Measurements from ENCODE around the gene TTC28. TPM values are rescaled to one million over a fixed set of nuclear protein-coding genes. Genes with fewer than 3 reads are reported as not detected.

TTC28 gene
- polyA plus RNA-seq, 1 donor from 2014 or later: 14.8 TPM

DNA sequence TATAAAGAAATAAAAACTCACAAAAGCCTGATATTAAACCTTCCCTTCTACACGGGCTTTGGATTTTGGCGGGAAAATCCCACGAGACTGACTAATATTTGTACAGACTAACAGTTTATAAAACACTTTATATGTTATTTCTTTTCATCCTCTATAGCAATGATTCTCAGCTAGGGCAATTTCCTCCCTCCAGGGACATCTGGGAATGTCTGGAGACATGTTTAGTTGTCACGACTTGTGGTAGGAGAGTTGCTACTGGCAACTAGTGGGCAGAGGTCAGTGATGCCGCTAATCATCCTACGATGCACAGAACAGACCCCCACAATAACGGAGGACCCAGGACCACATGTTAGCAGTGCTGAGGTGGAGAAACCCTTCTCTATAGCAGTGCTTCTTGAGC is 455.8 kb downstream of the TTC28 start:
- H3K9me3 ChIP-seq (ENCODE audit: low read length): no peaks in the 10 kb centered on the region
- no peaks in the 10 kb centered on the region for H3K27me3 ChIP-seq (ENCODE audit: insufficient read depth, low read depth, low read length)
- no peak overlapping the region for H3K4me2 ChIP-seq (ENCODE audit: low read length)
- no peaks in the 10 kb centered on the region for H4K20me1 ChIP-seq (ENCODE audit: insufficient read depth)
- H3K27ac ChIP-seq (ENCODE audit: low read length): no peak overlapping the region
- no peak overlapping the region for H3K4me3 ChIP-seq (ENCODE audit: low read length)
- TF ChIP-seq MXI1 (conservative IDR thresholded peaks at IDR 0.05; ENCODE audit: poor library complexity, severe bottlenecking) (no peak), EZH2 (IDR thresholded peaks at IDR 0.05; ENCODE audit: borderline replicate concordance, insufficient read depth, low read length, poor library complexity, severe bottlenecking) (no peak), SMC3 (conservative IDR thresholded peaks at IDR 0.05; ENCODE audit: poor library complexity) (no peak), TAF1 (IDR thresholded peaks at IDR 0.05; ENCODE audit: low read depth) (no peak), EP300 (conservative IDR thresholded peaks at IDR 0.05; ENCODE audit: poor library complexity, severe bottlenecking) (no peak), RAD21 (conservative IDR thresholded peaks at IDR 0.05) (no peak), POLR2AphosphoS5 (IDR thresholded peaks at IDR 0.05) (no peak)
- TF ChIP-seq, protein P1, sequence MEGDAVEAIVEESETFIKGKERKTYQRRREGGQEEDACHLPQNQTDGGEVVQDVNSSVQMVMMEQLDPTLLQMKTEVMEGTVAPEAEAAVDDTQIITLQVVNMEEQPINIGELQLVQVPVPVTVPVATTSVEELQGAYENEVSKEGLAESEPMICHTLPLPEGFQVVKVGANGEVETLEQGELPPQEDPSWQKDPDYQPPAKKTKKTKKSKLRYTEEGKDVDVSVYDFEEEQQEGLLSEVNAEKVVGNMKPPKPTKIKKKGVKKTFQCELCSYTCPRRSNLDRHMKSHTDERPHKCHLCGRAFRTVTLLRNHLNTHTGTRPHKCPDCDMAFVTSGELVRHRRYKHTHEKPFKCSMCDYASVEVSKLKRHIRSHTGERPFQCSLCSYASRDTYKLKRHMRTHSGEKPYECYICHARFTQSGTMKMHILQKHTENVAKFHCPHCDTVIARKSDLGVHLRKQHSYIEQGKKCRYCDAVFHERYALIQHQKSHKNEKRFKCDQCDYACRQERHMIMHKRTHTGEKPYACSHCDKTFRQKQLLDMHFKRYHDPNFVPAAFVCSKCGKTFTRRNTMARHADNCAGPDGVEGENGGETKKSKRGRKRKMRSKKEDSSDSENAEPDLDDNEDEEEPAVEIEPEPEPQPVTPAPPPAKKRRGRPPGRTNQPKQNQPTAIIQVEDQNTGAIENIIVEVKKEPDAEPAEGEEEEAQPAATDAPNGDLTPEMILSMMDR (IDR thresholded peaks at IDR 0.05; ENCODE audit: poor library complexity, severe bottlenecking): no peak
- TF ChIP-seq, protein P2, sequence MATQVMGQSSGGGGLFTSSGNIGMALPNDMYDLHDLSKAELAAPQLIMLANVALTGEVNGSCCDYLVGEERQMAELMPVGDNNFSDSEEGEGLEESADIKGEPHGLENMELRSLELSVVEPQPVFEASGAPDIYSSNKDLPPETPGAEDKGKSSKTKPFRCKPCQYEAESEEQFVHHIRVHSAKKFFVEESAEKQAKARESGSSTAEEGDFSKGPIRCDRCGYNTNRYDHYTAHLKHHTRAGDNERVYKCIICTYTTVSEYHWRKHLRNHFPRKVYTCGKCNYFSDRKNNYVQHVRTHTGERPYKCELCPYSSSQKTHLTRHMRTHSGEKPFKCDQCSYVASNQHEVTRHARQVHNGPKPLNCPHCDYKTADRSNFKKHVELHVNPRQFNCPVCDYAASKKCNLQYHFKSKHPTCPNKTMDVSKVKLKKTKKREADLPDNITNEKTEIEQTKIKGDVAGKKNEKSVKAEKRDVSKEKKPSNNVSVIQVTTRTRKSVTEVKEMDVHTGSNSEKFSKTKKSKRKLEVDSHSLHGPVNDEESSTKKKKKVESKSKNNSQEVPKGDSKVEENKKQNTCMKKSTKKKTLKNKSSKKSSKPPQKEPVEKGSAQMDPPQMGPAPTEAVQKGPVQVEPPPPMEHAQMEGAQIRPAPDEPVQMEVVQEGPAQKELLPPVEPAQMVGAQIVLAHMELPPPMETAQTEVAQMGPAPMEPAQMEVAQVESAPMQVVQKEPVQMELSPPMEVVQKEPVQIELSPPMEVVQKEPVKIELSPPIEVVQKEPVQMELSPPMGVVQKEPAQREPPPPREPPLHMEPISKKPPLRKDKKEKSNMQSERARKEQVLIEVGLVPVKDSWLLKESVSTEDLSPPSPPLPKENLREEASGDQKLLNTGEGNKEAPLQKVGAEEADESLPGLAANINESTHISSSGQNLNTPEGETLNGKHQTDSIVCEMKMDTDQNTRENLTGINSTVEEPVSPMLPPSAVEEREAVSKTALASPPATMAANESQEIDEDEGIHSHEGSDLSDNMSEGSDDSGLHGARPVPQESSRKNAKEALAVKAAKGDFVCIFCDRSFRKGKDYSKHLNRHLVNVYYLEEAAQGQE (IDR thresholded peaks at IDR 0.05; ENCODE audit: borderline replicate concordance): no peak
- H3K9ac ChIP-seq (ENCODE audit: low read length): no peak overlapping the region
- no peaks in the 10 kb centered on the region for H3K79me2 ChIP-seq (replicated peaks; ENCODE audit: insufficient read depth, low read length)
- H3K9me2 ChIP-seq (ENCODE audit: insufficient read depth, low read length): no peaks in the 10 kb centered on the region
- no peaks in the 10 kb centered on the region for H3K36me3 ChIP-seq (ENCODE audit: insufficient read depth, low read length)
- no peaks in the 10 kb centered on the region for H3F3A ChIP-seq (ENCODE audit: insufficient read depth, low read length, poor library complexity, severe bottlenecking)
- H2AFZ ChIP-seq (ENCODE audit: low read depth, low read length): no peak overlapping the region

DNA sequence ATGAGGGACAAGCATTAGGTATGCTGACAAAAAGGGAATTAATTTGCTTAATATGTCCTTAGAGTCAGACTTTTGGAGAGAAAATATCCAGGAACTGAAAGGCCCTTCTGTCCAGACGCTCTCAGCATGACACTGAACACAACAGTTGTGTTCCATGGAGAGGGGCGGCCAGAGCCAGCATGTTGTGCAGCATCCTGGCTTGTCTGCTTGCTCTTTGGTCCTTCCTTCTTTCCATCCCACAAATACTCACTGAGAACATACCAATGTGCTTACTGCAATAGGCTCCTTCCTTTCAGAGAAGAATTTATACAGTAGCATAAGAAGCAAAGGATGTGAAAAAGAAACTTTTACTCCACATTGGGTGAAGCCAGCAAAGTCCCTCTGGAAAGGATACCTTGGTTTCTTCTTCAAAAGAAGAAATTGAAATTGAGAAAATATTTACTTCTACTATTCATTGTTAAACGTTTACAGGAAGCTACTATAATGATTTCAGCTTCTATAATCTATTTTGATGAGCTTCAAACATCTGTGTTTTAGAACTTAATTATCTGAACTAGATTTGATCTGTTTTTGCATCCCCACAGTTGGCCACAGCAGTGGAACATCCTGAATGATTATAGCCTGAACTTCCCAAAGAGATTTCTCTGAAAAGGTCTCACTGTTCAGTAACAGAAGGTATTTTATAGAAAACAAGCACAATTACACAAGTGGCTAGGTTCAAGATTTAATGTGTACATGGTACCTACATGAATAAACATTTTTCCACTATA is 456.5 kb downstream of the TTC28 start:
- TF ChIP-seq POLR2AphosphoS5 (IDR thresholded peaks at IDR 0.05): no peak
- TF ChIP-seq EZH2 (IDR thresholded peaks at IDR 0.05; ENCODE audit: borderline replicate concordance, insufficient read depth, low read length, poor library complexity, severe bottlenecking): no peak
- no peak for TF ChIP-seq EP300 (conservative IDR thresholded peaks at IDR 0.05; ENCODE audit: poor library complexity, severe bottlenecking)
- TF ChIP-seq, protein P1 (IDR thresholded peaks at IDR 0.05; ENCODE audit: poor library complexity, severe bottlenecking): no peak
- no peak for TF ChIP-seq TAF1 (IDR thresholded peaks at IDR 0.05; ENCODE audit: low read depth)
- TF ChIP-seq RAD21 (conservative IDR thresholded peaks at IDR 0.05): no peak
- TF ChIP-seq, protein P2 (IDR thresholded peaks at IDR 0.05; ENCODE audit: borderline replicate concordance): no peak
- H2AFZ ChIP-seq (ENCODE audit: low read depth, low read length): no peak overlapping the region
- no peaks in the 10 kb centered on the region for H3F3A ChIP-seq (ENCODE audit: insufficient read depth, low read length, poor library complexity, severe bottlenecking)

More for the DNA sequence above, 456.5 kb downstream of the TTC28 start:
- Histone ChIP-seq H3K79me2 (replicated peaks; ENCODE audit: insufficient read depth, low read length) (no peaks in the 10 kb centered on the region), H3K4me2 (ENCODE audit: low read length) (no peak overlapping the region), H3K4me3 (ENCODE audit: low read length) (no peak overlapping the region), H4K20me1 (ENCODE audit: insufficient read depth) (no peaks in the 10 kb centered on the region), H3K27me3 (ENCODE audit: insufficient read depth, low read depth, low read length) (no peaks in the 10 kb centered on the region), H3K27ac (ENCODE audit: low read length) (no peak overlapping the region), H3K36me3 (ENCODE audit: insufficient read depth, low read length) (no peaks in the 10 kb centered on the region), H3K9me2 (ENCODE audit: insufficient read depth, low read length) (no peaks in the 10 kb centered on the region), H3K9ac (ENCODE audit: low read length) (no peak overlapping the region), H3K9me3 (ENCODE audit: low read length) (no peaks in the 10 kb centered on the region)

All from neural cell (in vitro differentiated cells).